ENCODE measurements around the gene SYNGR4. TPM values are rescaled to one million over a fixed set of nuclear protein-coding genes. Genes with fewer than 3 reads are reported as not detected.

Gene SYNGR4
- total and polyA plus RNA-seq, 5 donors = not detected

- 93% methylated on average over 23 of the region's 23 CpGs for WGBS
Observed at GRCh38 chr19:48342841-48343540, 21.2 kb upstream of the SYNGR4 start.

GRCh38 chr19:48344892-48345291 is 19.3 kb upstream of the SYNGR4 start:
- no peak overlapping the region for H3K4me3 ChIP-seq (ENCODE audit: low read length)
- no peaks in the 10 kb centered on the region for H3K27me3 ChIP-seq (ENCODE audit: control insufficient read depth, insufficient read depth)
- no peaks in the 10 kb centered on the region for H3K4me1 ChIP-seq (ENCODE audit: control insufficient read depth, insufficient read depth, low read length)
- no peak for DNase-seq
- WGBS = 97% methylated on average over 6 of the region's 6 CpGs
- intact Hi-C loops (cut with DNase I) = no loop called here
- H3K9me3 ChIP-seq (ENCODE audit: control insufficient read depth, low read length) = no peaks in the 10 kb centered on the region
- H3K27ac ChIP-seq (ENCODE audit: low read length) = no peak overlapping the region
- ATAC-seq = no peak

More at GRCh38 chr19:48342841-48343540, 21.2 kb upstream of the SYNGR4 start:
- Histone ChIP-seq H3K9me3 (ENCODE audit: control insufficient read depth, low read length) (no peaks in the 10 kb centered on the region), H3K27ac (ENCODE audit: low read length) (no peak overlapping the region), H3K27me3 (ENCODE audit: control insufficient read depth, insufficient read depth) (no peaks in the 10 kb centered on the region), H3K4me3 (ENCODE audit: low read length) (no peak overlapping the region), H3K4me1 (ENCODE audit: control insufficient read depth, insufficient read depth, low read length) (no peaks in the 10 kb centered on the region)
- ATAC-seq (no peak), DNase-seq (no peak)
- intact Hi-C loops (cut with DNase I) = no loop called here

DNA sequence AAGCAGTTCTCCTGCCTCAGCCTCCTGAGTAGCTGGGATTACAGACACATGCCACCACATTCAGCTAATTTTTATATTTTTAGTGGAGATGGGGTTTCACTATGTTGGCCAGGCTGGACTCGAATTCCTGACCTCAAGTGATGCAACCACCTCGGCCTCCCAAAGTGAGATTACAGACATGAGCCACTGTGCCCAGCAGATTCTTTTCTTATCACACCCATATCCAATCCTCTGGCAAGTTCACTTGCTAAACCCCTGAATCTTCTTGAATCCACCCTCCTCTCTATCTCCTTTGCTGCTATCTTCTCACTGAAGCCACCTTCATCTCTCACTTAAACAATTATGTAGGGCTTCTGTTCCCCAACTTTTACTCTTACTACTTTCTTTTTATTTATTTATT is 18.0 kb upstream of the SYNGR4 start:
- DNase-seq (no peak), ATAC-seq (no peak)
- Histone ChIP-seq H3K9me3 (ENCODE audit: control insufficient read depth, low read length) (no peaks in the 10 kb centered on the region), H3K27me3 (ENCODE audit: control insufficient read depth, insufficient read depth) (no peaks in the 10 kb centered on the region), H3K4me3 (ENCODE audit: low read length) (no peak overlapping the region), H3K27ac (ENCODE audit: low read length) (no peak overlapping the region), H3K4me1 (ENCODE audit: control insufficient read depth, insufficient read depth, low read length) (no peaks in the 10 kb centered on the region)
- 87% methylated on average over 2 of the region's 2 CpGs for WGBS
- intact Hi-C loops (cut with DNase I) = no loop called here

- H3K4me3 ChIP-seq (ENCODE audit: low read length) = no peak overlapping the region
- intact Hi-C loops (cut with DNase I) = no loop called here
- H3K4me1 ChIP-seq (ENCODE audit: control insufficient read depth, insufficient read depth, low read length) = no peaks in the 10 kb centered on the region
- no peaks in the 10 kb centered on the region for H3K27me3 ChIP-seq (ENCODE audit: control insufficient read depth, insufficient read depth)
- H3K9me3 ChIP-seq (ENCODE audit: control insufficient read depth, low read length) = no peaks in the 10 kb centered on the region
- DNase-seq (no peak), ATAC-seq (peak in 1 of 2 donors; percentile 39)
- H3K27ac ChIP-seq (ENCODE audit: low read length) = no peak overlapping the region
- 43% methylated on average over 5 of the region's 5 CpGs for WGBS
Observed at GRCh38 chr19:48348045-48348444, 16.1 kb upstream of the SYNGR4 start.

GRCh38 chr19:48348737-48349136 is 15.4 kb upstream of the SYNGR4 start:
- ATAC-seq = no peak
- H3K27ac ChIP-seq (ENCODE audit: low read length) = no peak overlapping the region

GRCh38 chr19:48350856-48351255 is 13.3 kb upstream of the SYNGR4 start:
- intact Hi-C loops (cut with DNase I) = no loop called here
- no peak for DNase-seq
- ATAC-seq = no peak

More at GRCh38 chr19:48348737-48349136, 15.4 kb upstream of the SYNGR4 start:
- intact Hi-C loops (cut with DNase I) = no loop called here
- 92% methylated on average over 7 of the region's 7 CpGs for WGBS
- DNase-seq = no peak
- Histone ChIP-seq H3K4me1 (ENCODE audit: control insufficient read depth, insufficient read depth, low read length) (no peaks in the 10 kb centered on the region), H3K9me3 (ENCODE audit: control insufficient read depth, low read length) (no peaks in the 10 kb centered on the region), H3K27me3 (ENCODE audit: control insufficient read depth, insufficient read depth) (no peaks in the 10 kb centered on the region), H3K4me3 (ENCODE audit: low read length) (no peak overlapping the region)

GRCh38 chr19:48351341-48351752 is 12.8 kb upstream of the SYNGR4 start:
- Histone ChIP-seq H3K27ac (ENCODE audit: low read length) (no peak overlapping the region), H3K4me3 (ENCODE audit: low read length) (no peak overlapping the region), H3K9me3 (ENCODE audit: control insufficient read depth, low read length) (no peaks in the 10 kb centered on the region), H3K27me3 (ENCODE audit: control insufficient read depth, insufficient read depth) (no peaks in the 10 kb centered on the region), H3K4me1 (ENCODE audit: control insufficient read depth, insufficient read depth, low read length) (no peaks in the 10 kb centered on the region)
- ATAC-seq (peak; percentile 78 to 79), DNase-seq (peak; percentile 73 to 89 (median 86))
- intact Hi-C loops (cut with DNase I) = no loop called here
- 45% methylated on average over 8 of the region's 8 CpGs for WGBS

More at GRCh38 chr19:48350856-48351255, 13.3 kb upstream of the SYNGR4 start:
- Histone ChIP-seq H3K4me3 (ENCODE audit: low read length) (no peak overlapping the region), H3K27ac (ENCODE audit: low read length) (no peak overlapping the region), H3K9me3 (ENCODE audit: control insufficient read depth, low read length) (no peaks in the 10 kb centered on the region), H3K27me3 (ENCODE audit: control insufficient read depth, insufficient read depth) (no peaks in the 10 kb centered on the region), H3K4me1 (ENCODE audit: control insufficient read depth, insufficient read depth, low read length) (no peaks in the 10 kb centered on the region)
- WGBS = 84% methylated on average over 5 of the region's 5 CpGs

DNA sequence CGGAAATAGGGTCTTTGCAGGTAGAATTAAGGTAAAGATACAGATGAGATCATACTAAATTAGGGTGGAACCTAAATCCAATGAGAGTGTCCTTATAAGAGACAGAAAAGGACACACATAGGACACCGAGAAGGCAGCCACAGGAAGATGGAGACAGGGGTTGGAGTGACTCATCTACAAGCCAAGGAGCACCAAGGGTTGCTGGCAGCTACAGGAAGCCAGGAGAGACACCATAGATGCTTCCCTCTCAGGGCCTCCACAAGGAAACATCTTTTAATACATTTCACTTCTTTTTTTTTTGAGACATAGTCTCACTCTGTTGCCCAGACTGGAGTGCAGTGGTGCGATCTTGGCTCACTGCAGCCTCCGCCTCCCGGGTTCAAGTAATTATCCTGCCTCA is 10.5 kb upstream of the SYNGR4 start:
- H3K27me3 ChIP-seq (ENCODE audit: control insufficient read depth, insufficient read depth) = no peaks in the 10 kb centered on the region
- H3K4me3 ChIP-seq (ENCODE audit: low read length) = no peak overlapping the region
- intact Hi-C loops (cut with DNase I) = no loop called here
- no peaks in the 10 kb centered on the region for H3K9me3 ChIP-seq (ENCODE audit: control insufficient read depth, low read length)
- WGBS = 90% methylated on average over 5 of the region's 5 CpGs
- no peaks in the 10 kb centered on the region for H3K4me1 ChIP-seq (ENCODE audit: control insufficient read depth, insufficient read depth, low read length)
- no peak overlapping the region for H3K27ac ChIP-seq (ENCODE audit: low read length)
- DNase-seq (no peak), ATAC-seq (no peak)

DNA sequence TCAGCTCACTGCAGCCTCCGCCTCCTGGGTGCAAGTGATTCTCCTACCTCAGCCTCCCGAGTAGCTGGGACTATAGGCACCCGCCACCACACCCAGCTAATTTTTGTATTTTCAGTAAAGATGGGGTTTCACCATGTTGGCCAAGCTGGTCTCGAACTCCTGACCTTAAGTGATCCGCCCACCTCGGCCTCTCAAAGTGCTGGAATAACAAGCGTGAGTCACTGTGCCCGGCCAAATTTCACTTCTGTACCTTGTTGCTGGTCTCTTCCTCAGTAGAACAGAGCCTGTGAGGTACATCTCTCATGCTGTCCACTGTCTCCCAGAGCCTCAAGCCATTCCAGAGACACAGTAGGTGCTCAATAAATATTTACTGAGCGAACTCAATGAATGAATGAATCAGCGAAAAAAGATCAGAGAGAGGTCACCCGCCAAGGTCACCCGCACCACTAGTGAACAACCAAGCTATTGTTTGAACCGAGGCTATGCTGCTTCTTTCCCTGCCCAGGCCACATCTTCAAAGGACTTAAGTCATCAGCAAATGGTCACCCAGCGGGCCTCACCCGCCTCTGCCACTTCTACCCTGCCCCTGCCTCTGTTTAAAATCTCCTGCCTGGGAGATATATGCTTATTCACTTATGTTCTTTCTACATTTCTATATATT is 9.7 kb upstream of the SYNGR4 start:
- H3K9me3 ChIP-seq (ENCODE audit: control insufficient read depth, low read length) = no peaks in the 10 kb centered on the region
- no peak for ATAC-seq
- intact Hi-C loops (cut with DNase I) = no loop called here
- 89% methylated on average over 15 of the region's 15 CpGs for WGBS
- no peak for DNase-seq
- no peaks in the 10 kb centered on the region for H3K27me3 ChIP-seq (ENCODE audit: control insufficient read depth, insufficient read depth)
- H3K4me1 ChIP-seq (ENCODE audit: control insufficient read depth, insufficient read depth, low read length) = no peaks in the 10 kb centered on the region
- no peak overlapping the region for H3K4me3 ChIP-seq (ENCODE audit: low read length)
- H3K27ac ChIP-seq (ENCODE audit: low read length) = no peak overlapping the region

DNA sequence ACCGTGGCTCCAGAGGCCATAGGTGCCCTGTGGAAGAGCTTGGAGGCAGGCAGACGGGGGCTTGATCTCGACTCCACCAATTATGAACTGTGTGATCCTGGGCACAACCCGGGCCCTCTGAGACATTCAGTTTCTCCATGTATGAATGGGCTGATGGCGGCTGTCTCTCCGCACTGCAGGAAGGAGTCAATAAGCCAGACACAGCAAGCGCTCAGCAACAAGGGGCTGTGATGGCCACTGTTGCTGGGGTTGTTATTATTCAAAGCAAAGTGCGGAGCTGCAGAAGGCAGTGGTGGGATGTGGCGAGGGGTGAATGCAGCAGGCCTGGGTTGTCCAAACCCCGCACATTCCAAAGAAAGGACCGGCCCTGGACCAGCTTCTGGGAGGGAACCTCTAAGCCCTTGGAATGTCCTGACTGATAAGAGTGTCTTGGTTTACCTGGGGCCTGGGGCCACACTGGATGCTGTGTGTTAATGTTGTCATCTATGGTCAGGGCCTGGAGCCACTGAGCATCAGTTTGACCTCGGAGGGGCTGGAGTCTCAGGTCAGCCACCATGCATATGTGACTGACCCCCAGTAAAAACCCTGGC is 8.7 kb upstream of the SYNGR4 start:
- intact Hi-C loops (cut with DNase I) = no loop called here
- Histone ChIP-seq H3K27ac (ENCODE audit: low read length) (no peak overlapping the region), H3K4me3 (ENCODE audit: low read length) (no peak overlapping the region), H3K4me1 (ENCODE audit: control insufficient read depth, insufficient read depth, low read length) (no peaks in the 10 kb centered on the region), H3K9me3 (ENCODE audit: control insufficient read depth, low read length) (no peaks in the 10 kb centered on the region), H3K27me3 (ENCODE audit: control insufficient read depth, insufficient read depth) (no peaks in the 10 kb centered on the region)
- DNase-seq (no peak), ATAC-seq (no peak)
- 89% methylated on average over 12 of the region's 12 CpGs for WGBS

DNA sequence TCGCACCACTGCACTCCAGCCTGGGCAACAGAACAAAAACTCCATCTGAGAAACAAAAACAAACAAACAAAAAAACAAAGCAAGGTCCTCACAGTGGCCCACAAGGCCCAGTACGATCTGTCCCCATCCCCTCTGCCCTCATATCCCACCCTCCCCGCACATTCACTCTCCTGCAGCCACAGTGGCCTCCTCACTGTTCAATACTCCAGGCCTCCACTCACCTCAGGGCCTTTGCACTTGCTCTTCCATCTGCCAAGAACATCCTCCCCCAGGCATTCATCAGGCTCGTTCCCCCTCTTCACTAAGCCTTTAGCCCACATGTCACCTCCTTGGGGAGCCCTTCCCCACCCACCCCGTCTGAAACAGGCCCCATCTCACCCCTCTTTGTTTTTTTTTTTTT is 5.0 kb upstream of the SYNGR4 start:
- no peaks in the 10 kb centered on the region for H3K4me1 ChIP-seq (ENCODE audit: control insufficient read depth, insufficient read depth, low read length)
- no peaks in the 10 kb centered on the region for H3K27me3 ChIP-seq (ENCODE audit: control insufficient read depth, insufficient read depth)
- no peak overlapping the region for H3K27ac ChIP-seq (ENCODE audit: low read length)
- 98% methylated on average over 5 of the region's 5 CpGs for whole genome bisulfite sequencing
- DNase-seq (no peak), ATAC-seq (no peak)
- intact Hi-C loops (cut with DNase I) = no loop called here
- no peaks in the 10 kb centered on the region for H3K9me3 ChIP-seq (ENCODE audit: control insufficient read depth, low read length)
- H3K4me3 ChIP-seq (ENCODE audit: low read length) = no peak overlapping the region
